ENCODE measurements around the gene GATAD2A. TPM values are rescaled to one million over a fixed set of nuclear protein-coding genes. Genes with fewer than 3 reads are reported as not detected.
A peak's percentile ranks its signal among the peaks of the same experiment; 100 is the strongest.

GATAD2A gene
- total and polyA plus RNA-seq, 2 donors (not counting 1 experiment from before 2014, with no cell fraction given) = 31.7 to 63.5 TPM

- H2AFZ ChIP-seq (ENCODE audit: low read length) = peak overlapping the region; percentile 31
- peak overlapping the region; percentile 23 for H3K4me2 ChIP-seq (ENCODE audit: extremely low read depth, insufficient read depth, low read length)
- peaks cover 5% of the 10 kb centered on the region for H3K36me3 ChIP-seq (ENCODE audit: control insufficient read depth, insufficient read depth, low read length)
- H3K9ac ChIP-seq (ENCODE audit: insufficient read depth, low read length) = no peak overlapping the region
- peak; percentile 69 to 85 for DNase-seq (ENCODE audit: low read depth in 2 of 2)
- no peaks in the 10 kb centered on the region for H4K20me1 ChIP-seq (ENCODE audit: control insufficient read depth, extremely low read depth, insufficient read depth, low read length)
- no peak overlapping the region for H3K27ac ChIP-seq (ENCODE audit: insufficient read depth, low read length)
- H3K4me1 ChIP-seq (ENCODE audit: control insufficient read depth, extremely low read depth, insufficient read depth, low read length) = peaks cover 4% of the 10 kb centered on the region
- no peaks in the 10 kb centered on the region for H3K79me2 ChIP-seq (ENCODE audit: control insufficient read depth, insufficient read depth, low read length)
- no peaks in the 10 kb centered on the region for H3K27me3 ChIP-seq (ENCODE audit: control insufficient read depth, insufficient read depth, low read length)
- H3K4me3 ChIP-seq (replicated peaks in 1 of 4; ENCODE audit: control extremely low read depth in 1 of 4, insufficient read depth in 1 of 4, low read depth in 3 of 4, low read length in 4 of 4) = no peak overlapping the region
- peak; percentile 79 to 86 for TF ChIP-seq CTCF (conservative IDR thresholded peaks at IDR 0.05 in 1 of 2, IDR thresholded peaks at IDR 0.05 in 1 of 2; ENCODE audit: low read depth in 1 of 2, low read length in 2 of 2)
- no peak for TF ChIP-seq EZH2 (IDR thresholded peaks at IDR 0.05; ENCODE audit: low read length, missing control alignments)
- H3K9me3 ChIP-seq (ENCODE audit: control insufficient read depth, insufficient read depth, low read depth, low read length) = no peaks in the 10 kb centered on the region
Measured at GRCh38 chr19:19361075-19361594, 44.3 kb upstream of the GATAD2A start.

- H4K20me1 ChIP-seq (ENCODE audit: control insufficient read depth, extremely low read depth, insufficient read depth, low read length) = no peaks in the 10 kb centered on the region
- no peaks in the 10 kb centered on the region for H3K27me3 ChIP-seq (ENCODE audit: control insufficient read depth, insufficient read depth, low read length)
- TF ChIP-seq EZH2 (IDR thresholded peaks at IDR 0.05; ENCODE audit: low read length, missing control alignments) (no peak), CTCF (conservative IDR thresholded peaks at IDR 0.05 in 1 of 2, IDR thresholded peaks at IDR 0.05 in 1 of 2; ENCODE audit: low read depth in 1 of 2, low read length in 2 of 2) (no peak)
- DNase-seq (ENCODE audit: low read depth in 2 of 2) = no peak
- H2AFZ ChIP-seq (ENCODE audit: low read length) = no peak overlapping the region
- H3K4me2 ChIP-seq (ENCODE audit: extremely low read depth, insufficient read depth, low read length) = no peak overlapping the region
- no peak overlapping the region for H3K27ac ChIP-seq (ENCODE audit: insufficient read depth, low read length)
- no peaks in the 10 kb centered on the region for H3K9me3 ChIP-seq (ENCODE audit: control insufficient read depth, insufficient read depth, low read depth, low read length)
- peaks cover 3% of the 10 kb centered on the region for H3K36me3 ChIP-seq (ENCODE audit: control insufficient read depth, insufficient read depth, low read length)
- H3K4me3 ChIP-seq (replicated peaks in 1 of 4; ENCODE audit: control extremely low read depth in 1 of 4, insufficient read depth in 1 of 4, low read depth in 3 of 4, low read length in 4 of 4) = no peak overlapping the region
- H3K4me1 ChIP-seq (ENCODE audit: control insufficient read depth, extremely low read depth, insufficient read depth, low read length) = peaks cover 4% of the 10 kb centered on the region
- no peaks in the 10 kb centered on the region for H3K79me2 ChIP-seq (ENCODE audit: control insufficient read depth, insufficient read depth, low read length)
- H3K9ac ChIP-seq (ENCODE audit: insufficient read depth, low read length) = no peak overlapping the region
Measured at GRCh38 chr19:19362075-19362474, 43.4 kb upstream of the GATAD2A start.

GRCh38 chr19:19366434-19367396 is 38.8 kb upstream of the GATAD2A start:
- peak overlapping the region; percentile 91 for H2AFZ ChIP-seq (ENCODE audit: low read length)
- H3K27ac ChIP-seq (ENCODE audit: insufficient read depth, low read length) = no peak overlapping the region
- peaks cover 2% of the 10 kb centered on the region for H3K4me1 ChIP-seq (ENCODE audit: control insufficient read depth, extremely low read depth, insufficient read depth, low read length)
- no peaks in the 10 kb centered on the region for H3K79me2 ChIP-seq (ENCODE audit: control insufficient read depth, insufficient read depth, low read length)
- H3K4me3 ChIP-seq (replicated peaks in 1 of 4; ENCODE audit: control extremely low read depth in 1 of 4, insufficient read depth in 1 of 4, low read depth in 3 of 4, low read length in 4 of 4) = no peak overlapping the region
- peak; percentile 60 to 69 for DNase-seq (ENCODE audit: low read depth in 2 of 2)
- no peaks in the 10 kb centered on the region for H4K20me1 ChIP-seq (ENCODE audit: control insufficient read depth, extremely low read depth, insufficient read depth, low read length)
- no peak overlapping the region for H3K9ac ChIP-seq (ENCODE audit: insufficient read depth, low read length)
- no peaks in the 10 kb centered on the region for H3K27me3 ChIP-seq (ENCODE audit: control insufficient read depth, insufficient read depth, low read length)
- TF ChIP-seq EZH2 (IDR thresholded peaks at IDR 0.05; ENCODE audit: low read length, missing control alignments) = no peak
- peak; percentile 78 to 82 for TF ChIP-seq CTCF (conservative IDR thresholded peaks at IDR 0.05 in 1 of 2, IDR thresholded peaks at IDR 0.05 in 1 of 2; ENCODE audit: low read depth in 1 of 2, low read length in 2 of 2)
- H3K9me3 ChIP-seq (ENCODE audit: control insufficient read depth, insufficient read depth, low read depth, low read length) = no peaks in the 10 kb centered on the region
- no peaks in the 10 kb centered on the region for H3K36me3 ChIP-seq (ENCODE audit: control insufficient read depth, insufficient read depth, low read length)
- H3K4me2 ChIP-seq (ENCODE audit: extremely low read depth, insufficient read depth, low read length) = no peak overlapping the region

Measured in fibroblast of lung (primary cell).